GM10248 (cell line): ENCODE data around the gene SERAC1.

Experiments used
- CTCF ChIA-PET: fragments of 300-600 bp; sonication (Branson Sonifier 250); formaldehyde crosslinking; extraction: SDS; loops from one replicate; lab custom pipeline; 2021; ENCODE audit warnings: antibody characterized with exemption; lab: Yijun Ruan, JAX
- POLR2A ChIA-PET: fragments of 350-650 bp; sonication (Branson Sonifier 250); formaldehyde crosslinking; extraction: SDS; loops from one replicate; lab custom pipeline; 2020; ENCODE audit warnings: antibody characterized with exemption; lab: Yijun Ruan, JAX
- DNase-seq: peaks from one replicate; pipeline ENCODE4 v3.0.0; 2012; ENCODE audit errors: extremely low spot score
- CTCF ChIP-seq: IDR thresholded peaks from 2 replicates; pipeline ENCODE4 v1.5.1; 2012; ENCODE audit warnings: mild to moderate bottlenecking, low read depth; ENCODE audit errors: extremely low read depth, missing control alignments, control extremely low read depth

SERAC1 gene

DNA sequence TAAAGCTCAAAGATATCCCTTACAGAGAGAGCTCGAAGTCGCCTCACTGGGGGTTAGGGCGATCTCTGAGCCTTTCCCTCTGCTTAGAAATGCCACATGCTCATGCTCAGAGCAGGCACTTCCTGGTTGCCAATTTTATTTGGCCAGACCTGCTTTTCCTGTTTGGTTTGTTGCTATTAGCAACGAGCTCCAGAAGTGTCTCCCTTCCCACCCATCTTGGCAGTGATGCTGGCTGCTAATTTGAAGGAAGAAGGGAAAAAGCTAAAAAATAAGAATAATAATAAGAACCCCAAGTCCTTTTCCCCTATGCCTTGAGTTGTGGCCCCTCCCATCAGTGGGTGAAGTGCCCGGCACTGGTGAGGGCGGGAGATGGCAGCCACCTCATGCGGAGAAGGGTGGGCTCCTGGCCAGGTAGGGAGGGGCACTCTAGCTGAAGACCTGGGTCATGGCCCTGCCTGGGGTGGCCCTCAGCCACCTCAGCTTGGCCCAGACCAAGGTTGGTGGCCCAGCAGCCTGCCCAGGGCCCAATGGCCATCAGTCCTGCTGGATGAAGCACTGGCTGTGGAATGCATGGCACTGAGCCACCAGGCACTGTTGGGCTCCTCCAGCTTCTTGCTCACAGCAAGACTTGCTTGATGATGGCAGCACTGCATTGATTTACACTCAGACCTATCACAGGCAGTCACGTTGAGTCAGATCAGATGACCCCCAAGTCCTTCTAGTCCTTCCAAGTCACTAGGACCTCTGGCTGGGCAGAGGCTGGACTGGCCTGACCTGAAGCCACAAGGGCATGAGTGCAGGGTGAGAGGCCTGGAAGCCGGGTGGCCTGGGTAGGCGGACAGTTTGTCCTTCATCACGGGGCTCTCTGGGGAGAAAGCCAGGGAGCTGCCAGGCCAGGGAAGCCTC lies 107.4 kb downstream of the SERAC1 start:
- ChIA-PET CTCF (interaction anchor here (1.9 to 10.3 kb wide), 5 partner anchors 11 to 77 kb away, joined by 4 to 119 read pairs (median 9); no protein-coding TSS in a partner anchor), POLR2A (no interaction called here)
- no peak for DNase-seq
- no peak for TF ChIP-seq CTCF
